ENCODE results near the gene PRUNE2.
"Not testable (repeated sequence)": the region's sequence is repeated elsewhere in the genome, so short reads cannot be mapped to it uniquely, and the experiment has no call there.

Gene PRUNE2

GRCh38 chr9:76603448-76603895 is 302.4 kb downstream of the PRUNE2 start:
- no peak for TF ChIP-seq CTCF (IDR thresholded peaks at IDR 0.05; ENCODE audit: control extremely low read depth, extremely low read depth, low read depth, missing control alignments)
- ChIA-PET CTCF (interaction anchor here (1.0 to 2.0 kb wide), 6 partner anchors 12 to 125 kb away, joined by 3 to 8 read pairs (median 4); no protein-coding TSS in a partner anchor), POLR2A (no interaction called here)
- DNase-seq (ENCODE audit: extremely low spot score), result no peak

- CTCF ChIA-PET, result interaction anchor here (1.0 to 2.0 kb wide), 7 partner anchors 9 to 127 kb away, joined by 3 to 8 read pairs (median 4); no protein-coding TSS in a partner anchor
- DNase-seq (ENCODE audit: extremely low spot score), result no peak
- no peak for TF ChIP-seq CTCF (IDR thresholded peaks at IDR 0.05; ENCODE audit: control extremely low read depth, extremely low read depth, low read depth, missing control alignments)
- POLR2A ChIA-PET, result no interaction called here
These were observed 303.7 kb downstream of the PRUNE2 start for GRCh38 chr9:76602199-76602598.

GRCh38 chr9:76600007-76600615 is 305.8 kb downstream of the PRUNE2 start:
- ChIA-PET CTCF (interaction anchor here (1.0 to 2.3 kb wide), 3 partner anchors 10 to 59 kb away, joined by 3 to 8 read pairs (median 3); no protein-coding TSS in a partner anchor), POLR2A (no interaction called here)
- no peak for DNase-seq (ENCODE audit: extremely low spot score)
- TF ChIP-seq CTCF (IDR thresholded peaks at IDR 0.05; ENCODE audit: control extremely low read depth, extremely low read depth, low read depth, missing control alignments), result no peak

- TF ChIP-seq CTCF (IDR thresholded peaks at IDR 0.05; ENCODE audit: control extremely low read depth, extremely low read depth, low read depth, missing control alignments), result no peak
- ChIA-PET CTCF (interaction anchor here (0.8 to 2.3 kb wide), 3 partner anchors 13 to 25 kb away, joined by 3 to 8 read pairs (median 4); no protein-coding TSS in a partner anchor), POLR2A (no interaction called here)
- no peak for DNase-seq (ENCODE audit: extremely low spot score)
These were observed 306.9 kb downstream of the PRUNE2 start for GRCh38 chr9:76598981-76599380.

GRCh38 chr9:76595645-76596044 is 310.3 kb downstream of the PRUNE2 start:
- TF ChIP-seq CTCF (IDR thresholded peaks at IDR 0.05; ENCODE audit: control extremely low read depth, extremely low read depth, low read depth, missing control alignments), result no peak
- CTCF ChIA-PET, result interaction anchor here (1.2 to 2.0 kb wide), 4 partner anchors 11 to 33 kb away, joined by 3 to 5 read pairs (median 4); no protein-coding TSS in a partner anchor
- no peak for DNase-seq (ENCODE audit: extremely low spot score)
- POLR2A ChIA-PET, result no interaction called here

GRCh38 chr9:76594764-76595424 is 311.0 kb downstream of the PRUNE2 start:
- no peak for DNase-seq (ENCODE audit: extremely low spot score)
- TF ChIP-seq CTCF (IDR thresholded peaks at IDR 0.05; ENCODE audit: control extremely low read depth, extremely low read depth, low read depth, missing control alignments), result no peak
- CTCF ChIA-PET, result interaction anchor here (1.2 to 2.0 kb wide), 4 partner anchors 11 to 33 kb away, joined by 3 to 5 read pairs (median 4); no protein-coding TSS in a partner anchor
- POLR2A ChIA-PET, result interaction anchor here (0.6 kb wide), 1 partner anchor 17 kb away, joined by 10 read pairs; no protein-coding TSS in a partner anchor

GRCh38 chr9:76593961-76594735 is 311.8 kb downstream of the PRUNE2 start:
- CTCF ChIA-PET, result interaction anchor here (1.2 to 2.0 kb wide), 4 partner anchors 10 to 34 kb away, joined by 3 to 5 read pairs (median 4); no protein-coding TSS in a partner anchor
- DNase-seq (ENCODE audit: extremely low spot score), result not testable (repeated sequence)

More at GRCh38 chr9:76593961-76594735, 311.8 kb downstream of the PRUNE2 start:
- POLR2A ChIA-PET, result not testable (repeated sequence)

All from GM10248 (cell line).